Fibroblast of lung (primary cell): ENCODE results near the gene EIF3K. TPM values are rescaled to one million over a fixed set of nuclear protein-coding genes. Genes with fewer than 3 reads are reported as not detected.

Experiments
- DNase-seq, 2 donors: peaks; one replicate each; pipeline versions ENCODE4 v3.0.0 to v3.0.0-alpha.2; 2010; ENCODE audit warnings: low read depth in 2 of 2
- H2AFZ ChIP-seq: 2 replicates; pipeline ENCODE4 v1.5.1; 2012; ENCODE audit warnings: low read length, control low read depth, inconsistent platforms
- H3K27ac ChIP-seq: 2 replicates; pipeline ENCODE4 v1.5.1; 2011; ENCODE audit warnings: low read length, control low read depth; ENCODE audit not compliant: insufficient read depth
- H3K27me3 ChIP-seq: 2 replicates; pipeline ENCODE4 v1.5.1; 2011; ENCODE audit warnings: mild to moderate bottlenecking, low read length; ENCODE audit not compliant: control insufficient read depth, insufficient read depth
- H3K36me3 ChIP-seq: 2 replicates; pipeline ENCODE4 v1.5.1; 2011; ENCODE audit warnings: low read length; ENCODE audit not compliant: control insufficient read depth, insufficient read depth
- H3K4me1 ChIP-seq: 2 replicates; pipeline ENCODE4 v1.5.1; 2011; ENCODE audit warnings: low read length; ENCODE audit not compliant: control insufficient read depth, insufficient read depth; ENCODE audit errors: extremely low read depth
- H3K4me2 ChIP-seq: 2 replicates; pipeline ENCODE4 v1.5.1; 2011; ENCODE audit warnings: low read length, control low read depth; ENCODE audit not compliant: insufficient read depth; ENCODE audit errors: extremely low read depth
- H3K4me3 ChIP-seq, 4 experiments: fragments of 200-600 bp in 1 of 4; sonication (generic) in 1 of 4; replicated peaks in 1 of 4; 2 replicates each; pipeline ENCODE4 v1.5.1; 2011 to 2016; ENCODE audit warnings: low read length in 4 of 4, low read depth in 3 of 4, mild to moderate bottlenecking in 3 of 4, control low read depth in 2 of 4, inconsistent platforms in 1 of 4, mixed read lengths in 1 of 4; ENCODE audit not compliant: insufficient read depth in 1 of 4; ENCODE audit errors: control extremely low read depth in 1 of 4
- H3K79me2 ChIP-seq: 2 replicates; pipeline ENCODE4 v1.5.1; 2012; ENCODE audit warnings: mild to moderate bottlenecking, low read length, inconsistent platforms; ENCODE audit not compliant: control insufficient read depth, insufficient read depth
- H3K9ac ChIP-seq: 2 replicates; pipeline ENCODE4 v1.5.1; 2011; ENCODE audit warnings: mild to moderate bottlenecking, low read length, control low read depth; ENCODE audit not compliant: insufficient read depth
- H3K9me3 ChIP-seq: 2 replicates; pipeline ENCODE4 v1.5.1; 2012; ENCODE audit warnings: low read depth, low read length; ENCODE audit not compliant: control insufficient read depth, insufficient read depth
- H4K20me1 ChIP-seq: 2 replicates; pipeline ENCODE4 v1.5.1; 2011; ENCODE audit warnings: low read length; ENCODE audit not compliant: control insufficient read depth, insufficient read depth; ENCODE audit errors: extremely low read depth
- CTCF ChIP-seq, 2 donors: IDR thresholded peaks in 1 of 2; conservative IDR thresholded peaks in 1 of 2; 1 replicate in 1 of 2; 2 replicates in 1 of 2; pipeline ENCODE4 v1.5.1; 2011 to 2012; ENCODE audit warnings: low read length in 2 of 2, control low read depth in 1 of 2, inconsistent platforms in 1 of 2, low read depth in 1 of 2, mild to moderate bottlenecking in 1 of 2
- EZH2 ChIP-seq: IDR thresholded peaks from 2 replicates; pipeline ENCODE4 v1.5.1; 2012; ENCODE audit warnings: low read length, control low read depth, mild to moderate bottlenecking; ENCODE audit errors: missing control alignments
- polyA plus RNA-seq, 2 donors: library from polyadenylated mRNA; depleted of rRNA in 1 of 2; stranded (reverse) in 1 of 2; unstranded in 1 of 2; fragments of >200 nt; gene quantifications; 2 replicates each; pipeline ENCODE4 v1.2.1, GENCODE V29; 2011 to 2012; ENCODE audit warnings: missing spikeins in 1 of 2
- total RNA-seq: library from RNA; depleted of rRNA; stranded (reverse); fragments of >200 nt; gene quantifications from 2 replicates; pipeline ENCODE4 v1.2.1, GENCODE V29; 2014

EIF3K gene
- total and polyA plus RNA-seq, 2 donors (not counting 1 experiment from before 2014, with no cell fraction given), result 171 to 198 TPM

DNA sequence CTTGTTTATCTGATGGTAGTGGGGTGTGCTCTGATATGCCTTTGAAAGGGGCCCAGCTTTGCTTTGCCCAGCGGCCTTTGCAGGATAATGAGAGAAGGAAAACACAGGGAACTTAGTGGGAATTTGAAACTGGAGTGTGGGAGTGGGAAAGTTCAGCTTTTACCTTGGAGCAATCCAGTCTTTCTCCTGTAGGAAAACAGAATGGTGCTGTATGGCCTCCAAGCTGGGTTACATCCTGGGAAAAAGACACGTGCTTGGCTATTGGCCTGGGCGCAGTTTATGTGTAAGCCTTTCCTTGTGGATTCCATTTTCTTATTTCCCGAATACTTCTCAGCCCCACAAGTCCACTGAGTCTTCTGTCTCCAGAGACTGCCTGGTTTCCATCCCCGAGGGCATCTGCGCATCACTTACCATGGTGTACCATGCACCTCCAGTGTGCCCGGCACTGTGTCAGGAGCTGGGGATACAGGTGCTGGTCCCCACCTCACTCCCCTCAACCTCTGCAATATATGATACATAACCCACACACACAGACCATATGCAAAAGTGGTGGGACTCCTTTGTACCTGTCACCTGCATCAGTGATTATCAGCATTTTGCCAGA lies 60.0 kb downstream of the EIF3K start:
- Histone ChIP-seq H3K27me3 (no peaks in the 10 kb centered on the region), H3K36me3 (peaks cover 14% of the 10 kb centered on the region), H3K4me1 (peaks cover 50% of the 10 kb centered on the region), H3K4me3 (no peak overlapping the region), H4K20me1 (no peaks in the 10 kb centered on the region), H3K4me2 (no peak overlapping the region), H3K79me2 (peaks cover 93% of the 10 kb centered on the region), H3K27ac (no peak overlapping the region), H2AFZ (no peak overlapping the region), H3K9ac (no peak overlapping the region), H3K9me3 (no peaks in the 10 kb centered on the region)
- DNase-seq, result no peak
- TF ChIP-seq EZH2 (no peak), CTCF (conservative IDR thresholded peaks at IDR 0.05 in 1 of 2, IDR thresholded peaks at IDR 0.05 in 1 of 2; ENCODE audit: low read depth in 1 of 2, low read length in 2 of 2) (no peak)

DNA sequence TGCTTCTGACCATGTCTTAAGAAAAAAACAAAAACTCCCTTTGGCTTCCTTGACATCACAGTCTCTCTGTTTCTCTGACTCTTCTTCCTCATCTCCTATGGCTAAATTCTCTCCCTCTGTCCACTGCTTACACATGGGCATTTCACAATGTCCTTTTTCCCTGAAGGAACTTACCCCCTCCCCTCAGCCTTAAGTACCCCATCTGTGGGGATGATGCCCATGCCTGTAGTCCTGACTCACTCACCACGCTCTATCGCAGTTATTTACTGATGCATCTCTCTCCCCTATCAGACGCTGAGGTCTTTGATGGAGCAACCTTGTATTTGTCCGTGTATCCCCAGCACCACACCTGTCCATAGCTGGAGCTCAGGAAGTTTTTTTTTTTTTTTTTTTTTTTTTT lies 60.9 kb downstream of the EIF3K start:
- H3K4me2 ChIP-seq, result no peak overlapping the region
- no peaks in the 10 kb centered on the region for H3K9me3 ChIP-seq
- H3K4me1 ChIP-seq, result peaks cover 52% of the 10 kb centered on the region
- no peak for TF ChIP-seq CTCF (conservative IDR thresholded peaks at IDR 0.05 in 1 of 2, IDR thresholded peaks at IDR 0.05 in 1 of 2; ENCODE audit: low read depth in 1 of 2, low read length in 2 of 2)
- no peak for TF ChIP-seq EZH2
- no peak overlapping the region for H3K4me3 ChIP-seq
- peak; percentile 31 to 67 for DNase-seq
- peaks cover 91% of the 10 kb centered on the region for H3K79me2 ChIP-seq
- H3K27ac ChIP-seq, result peak overlapping the region; percentile 15
- H3K36me3 ChIP-seq, result peaks cover 14% of the 10 kb centered on the region
- no peaks in the 10 kb centered on the region for H3K27me3 ChIP-seq
- no peaks in the 10 kb centered on the region for H4K20me1 ChIP-seq
- H2AFZ ChIP-seq, result no peak overlapping the region
- H3K9ac ChIP-seq, result no peak overlapping the region

DNA sequence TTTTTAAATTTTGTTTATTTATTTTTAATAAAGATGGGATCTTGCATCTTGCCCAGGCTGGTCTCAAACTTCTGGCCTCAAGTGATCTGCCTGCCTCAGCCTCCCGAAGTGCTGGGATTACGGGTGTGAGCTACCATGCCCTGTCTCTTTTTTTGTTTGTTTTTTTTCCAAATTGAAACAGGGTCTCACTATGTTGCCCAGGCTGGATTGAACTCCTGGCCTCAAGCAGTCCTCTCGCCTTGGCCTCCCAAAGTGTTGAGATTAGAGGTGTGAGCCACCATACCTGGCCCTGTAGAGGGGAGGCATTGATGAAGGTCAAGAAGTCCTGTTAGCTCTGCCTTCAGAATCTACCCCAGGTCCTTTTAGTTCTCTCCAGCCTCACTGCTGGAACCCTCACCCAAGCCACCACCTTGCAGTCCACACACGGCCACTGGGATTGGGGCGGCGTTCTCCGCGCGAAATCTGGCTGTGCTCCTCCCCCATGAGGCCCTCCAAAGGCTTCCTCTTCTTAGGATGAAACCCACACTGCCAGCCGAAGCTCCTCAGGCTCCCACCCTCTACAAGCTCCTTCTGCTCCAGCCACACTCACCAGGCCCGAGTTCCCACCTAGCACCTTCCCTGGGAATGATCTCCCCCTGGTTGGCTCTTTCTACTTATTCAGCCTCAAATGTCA lies 63.3 kb downstream of the EIF3K start:
- Histone ChIP-seq H3K4me1 (peaks cover 47% of the 10 kb centered on the region), H3K9ac (no peak overlapping the region), H3K36me3 (peaks cover 9% of the 10 kb centered on the region), H3K4me3 (no peak overlapping the region), H2AFZ (no peak overlapping the region), H3K4me2 (no peak overlapping the region), H3K27me3 (no peaks in the 10 kb centered on the region), H3K27ac (peak overlapping the region; percentile 93), H4K20me1 (no peaks in the 10 kb centered on the region), H3K79me2 (peaks cover 91% of the 10 kb centered on the region), H3K9me3 (no peaks in the 10 kb centered on the region)
- TF ChIP-seq EZH2 (no peak), CTCF (conservative IDR thresholded peaks at IDR 0.05 in 1 of 2, IDR thresholded peaks at IDR 0.05 in 1 of 2; ENCODE audit: low read depth in 1 of 2, low read length in 2 of 2) (no peak)
- DNase-seq, result no peak
